ENCODE data around the gene HMCN1.

- no peak for TF ChIP-seq PATZ1 (CRISPR knock-in tag; IDR thresholded peaks at IDR 0.05; ENCODE audit: borderline replicate concordance)
- TF ChIP-seq TOX (CRISPR knock-in tag; IDR thresholded peaks at IDR 0.05; ENCODE audit: borderline replicate concordance): no peak
- TF ChIP-seq CREB5 (CRISPR knock-in tag; IDR thresholded peaks at IDR 0.05; ENCODE audit: low read depth): no peak
- no peak for TF ChIP-seq ZNF70 (CRISPR knock-in tag; IDR thresholded peaks at IDR 0.05)
- no peak for TF ChIP-seq SNAI2 (CRISPR knock-in tag; IDR thresholded peaks at IDR 0.05)
- TF ChIP-seq ARNTL (CRISPR knock-in tag; IDR thresholded peaks at IDR 0.05; ENCODE audit: borderline replicate concordance, low read depth): no peak
Measured at GRCh38 chr1:186078245-186078644, 344.1 kb downstream of the HMCN1 start.
